Thyroid gland (tissue), 4 donors: ENCODE results near the gene ZNF423. TPM values are rescaled to one million over a fixed set of nuclear protein-coding genes. Genes with fewer than 3 reads are reported as not detected.

Experiments used
- DNase-seq, 2 donors: peaks; one replicate each; pipeline ENCODE4 v3.0.0-alpha.2; 2019
- H3K27ac ChIP-seq, 3 donors: fragments of 200-600 bp; sonication (generic); 1 replicate in 2 of 3; 2 replicates in 1 of 3; pipeline ENCODE4 v1.5.1; 2016 to 2019; ENCODE audit warnings: mild to moderate bottlenecking in 1 of 3, moderate library complexity in 1 of 3
- H3K27me3 ChIP-seq: fragments of 200-600 bp; sonication (generic); one replicate; pipeline ENCODE4 v1.5.1; 2019
- H3K36me3 ChIP-seq, 2 donors: fragments of 200-600 bp; sonication (generic); one replicate each; pipeline ENCODE4 v1.5.1; 2016 to 2019
- H3K4me1 ChIP-seq, 2 donors: fragments of 200-600 bp; sonication (generic); one replicate each; pipeline ENCODE4 v1.5.1; 2017 to 2019
- H3K4me3 ChIP-seq, 3 donors: fragments of 200-600 bp; sonication (generic); replicated peaks in 1 of 3; 1 replicate in 2 of 3; 2 replicates in 1 of 3; pipeline ENCODE4 v1.5.1; 2016; ENCODE audit warnings: mild to moderate bottlenecking in 1 of 3
- H3K9me3 ChIP-seq: fragments of 200-600 bp; sonication (generic); one replicate; pipeline ENCODE4 v1.5.1; 2017
- POLR2A ChIP-seq, 2 donors: fragments of 450-650 bp; IDR thresholded peaks; one replicate each; pipeline ENCODE4 v1.6.1; 2017; ENCODE audit warnings: antibody characterized with exemption in 2 of 2, mild to moderate bottlenecking in 2 of 2, moderate library complexity in 1 of 2
- WGBS, 2 donors: methylation state at CpG; one replicate each; pipeline ENCODE4 v1.1.5; 2017; 5-methylcytosine and 5-hydroxymethylcytosine counted together
- intact Hi-C: fragments of 100-400 bp; cut with DNase I; formaldehyde crosslinking; loops from one replicate; pipeline ENCODE4 v1.15.1; 2023
- total RNA-seq, 4 donors: library from RNA; depleted of rRNA; stranded (reverse); fragments of >200 nt; gene quantifications; one replicate each; pipeline ENCODE4 v1.2.3, GENCODE V29; 2016
- TF ChIP-seq, protein P1 (sequence below), 6 experiments: fragments of 200-600 bp in 3 of 6; fragments of 450-650 bp in 3 of 6; sonication (generic) in 3 of 6; IDR thresholded peaks; one replicate each; pipeline ENCODE4 v1.5.1; 2016 to 2019; ENCODE audit warnings: antibody characterized with exemption in 6 of 6, mild to moderate bottlenecking in 2 of 6, inconsistent platforms in 1 of 6, moderate library complexity in 1 of 6

The ZNF423 gene
- total RNA-seq, 4 donors from 2014 or later, result 7.4 to 10.0 (median 8.5) TPM

DNA sequence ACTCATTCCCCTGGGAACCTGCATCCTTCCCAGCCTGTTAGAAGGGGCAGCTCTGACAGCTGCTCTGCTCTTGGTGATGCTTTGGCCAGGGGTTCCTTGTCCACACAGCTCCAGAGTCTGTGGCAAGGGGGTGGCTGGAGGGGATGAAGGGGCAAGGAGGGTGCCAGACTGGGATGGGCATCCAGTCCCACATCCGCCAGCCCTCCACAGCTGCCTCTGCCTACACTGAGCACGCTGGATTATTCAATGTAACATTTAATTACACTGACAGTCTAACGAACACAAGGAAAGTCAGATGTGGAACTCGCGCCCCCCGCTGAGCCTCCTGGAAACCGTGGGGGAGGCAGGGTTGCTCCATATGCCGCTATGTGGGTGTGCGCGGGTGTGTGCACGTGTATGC is 381.2 kb downstream of the ZNF423 start:
- intact Hi-C loops, result no loop called here
- DNase-seq, result no peak
- WGBS, 2 donors, result 77 to 81% methylated on average over 6 to 8 of the region's 11 CpGs
- TF ChIP-seq POLR2A (IDR thresholded peaks at IDR 0.05), result no peak
- TF ChIP-seq, protein P1, sequence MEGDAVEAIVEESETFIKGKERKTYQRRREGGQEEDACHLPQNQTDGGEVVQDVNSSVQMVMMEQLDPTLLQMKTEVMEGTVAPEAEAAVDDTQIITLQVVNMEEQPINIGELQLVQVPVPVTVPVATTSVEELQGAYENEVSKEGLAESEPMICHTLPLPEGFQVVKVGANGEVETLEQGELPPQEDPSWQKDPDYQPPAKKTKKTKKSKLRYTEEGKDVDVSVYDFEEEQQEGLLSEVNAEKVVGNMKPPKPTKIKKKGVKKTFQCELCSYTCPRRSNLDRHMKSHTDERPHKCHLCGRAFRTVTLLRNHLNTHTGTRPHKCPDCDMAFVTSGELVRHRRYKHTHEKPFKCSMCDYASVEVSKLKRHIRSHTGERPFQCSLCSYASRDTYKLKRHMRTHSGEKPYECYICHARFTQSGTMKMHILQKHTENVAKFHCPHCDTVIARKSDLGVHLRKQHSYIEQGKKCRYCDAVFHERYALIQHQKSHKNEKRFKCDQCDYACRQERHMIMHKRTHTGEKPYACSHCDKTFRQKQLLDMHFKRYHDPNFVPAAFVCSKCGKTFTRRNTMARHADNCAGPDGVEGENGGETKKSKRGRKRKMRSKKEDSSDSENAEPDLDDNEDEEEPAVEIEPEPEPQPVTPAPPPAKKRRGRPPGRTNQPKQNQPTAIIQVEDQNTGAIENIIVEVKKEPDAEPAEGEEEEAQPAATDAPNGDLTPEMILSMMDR (IDR thresholded peaks at IDR 0.05), result no peak
- H3K9me3 ChIP-seq, result no peaks in the 10 kb centered on the region
- H3K27me3 ChIP-seq, result no peaks in the 10 kb centered on the region
- H3K4me1 ChIP-seq, result no peaks in the 10 kb centered on the region
- no peaks in the 10 kb centered on the region for H3K36me3 ChIP-seq
- no peak overlapping the region for H3K27ac ChIP-seq
- H3K4me3 ChIP-seq, result no peak overlapping the region

DNA sequence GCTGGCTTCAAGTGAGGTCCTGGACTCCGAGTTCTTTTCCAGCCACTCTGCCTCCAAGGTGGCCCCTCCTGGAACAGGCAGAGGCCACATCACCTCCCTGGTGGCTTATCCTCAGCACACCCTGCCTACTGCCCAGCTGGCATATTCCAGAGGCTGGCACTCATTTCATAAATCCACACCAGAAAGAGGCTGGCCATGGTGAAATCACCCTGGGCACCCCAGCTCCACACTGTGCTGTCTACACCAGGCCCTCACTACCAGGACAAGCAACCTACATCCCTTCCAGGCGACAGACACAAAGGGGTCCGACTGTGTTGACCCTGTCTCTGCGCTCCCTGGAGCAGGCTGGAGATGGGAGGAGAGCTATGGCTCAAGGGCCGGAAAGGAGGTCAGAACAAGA is 382.1 kb downstream of the ZNF423 start:
- TF ChIP-seq, protein P1 (IDR thresholded peaks at IDR 0.05), result no peak
- Histone ChIP-seq H3K36me3 (no peaks in the 10 kb centered on the region), H3K27ac (no peak overlapping the region), H3K4me3 (no peak overlapping the region), H3K9me3 (no peaks in the 10 kb centered on the region), H3K4me1 (no peaks in the 10 kb centered on the region), H3K27me3 (no peaks in the 10 kb centered on the region)
- 86 to 95% methylated on average over 4 to 5 of the region's 5 CpGs for WGBS, 2 donors
- no peak for DNase-seq
- intact Hi-C loops, result no loop called here

DNA sequence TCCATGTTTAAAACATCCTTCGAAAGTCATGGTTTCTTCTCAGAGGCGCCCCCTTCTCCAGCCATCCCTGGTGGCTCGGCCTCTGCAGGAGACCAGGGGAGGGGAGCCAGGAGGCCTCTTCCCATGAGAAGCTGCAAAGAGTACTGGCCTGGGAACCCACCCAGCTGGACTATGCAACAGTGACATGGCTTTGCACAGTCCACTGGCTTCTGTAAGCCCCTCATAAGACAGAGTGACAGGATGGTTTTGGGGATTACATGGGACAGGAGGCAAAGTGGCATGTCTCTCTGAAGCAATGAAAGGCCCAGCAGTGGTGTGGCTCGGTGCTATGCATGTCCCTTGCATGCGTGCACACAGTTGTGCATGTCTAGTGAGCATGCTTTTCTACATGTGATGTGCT is 382.8 kb downstream of the ZNF423 start:
- H3K27ac ChIP-seq, result no peak overlapping the region
- DNase-seq, result no peak
- H3K4me1 ChIP-seq, result no peaks in the 10 kb centered on the region
- H3K36me3 ChIP-seq, result no peaks in the 10 kb centered on the region
- intact Hi-C loops, result no loop called here
- TF ChIP-seq POLR2A (IDR thresholded peaks at IDR 0.05), result no peak
- TF ChIP-seq, protein P1 (IDR thresholded peaks at IDR 0.05), result no peak
- no peaks in the 10 kb centered on the region for H3K9me3 ChIP-seq
- whole genome bisulfite sequencing, 2 donors, result 87 to 90% methylated on average over 5 of the region's 5 CpGs
- no peak overlapping the region for H3K4me3 ChIP-seq
- H3K27me3 ChIP-seq, result no peaks in the 10 kb centered on the region

- 81 to 90% methylated on average over 11 of the region's 13 CpGs for WGBS, 2 donors
- Histone ChIP-seq H3K4me1 (no peaks in the 10 kb centered on the region), H3K27me3 (no peaks in the 10 kb centered on the region), H3K27ac (no peak overlapping the region), H3K9me3 (no peaks in the 10 kb centered on the region), H3K4me3 (no peak overlapping the region), H3K36me3 (no peaks in the 10 kb centered on the region)
- no peak for DNase-seq
- intact Hi-C loops, result no loop called here
- TF ChIP-seq, protein P1 (IDR thresholded peaks at IDR 0.05), result no peak
- no peak for TF ChIP-seq POLR2A (IDR thresholded peaks at IDR 0.05)
Measured at GRCh38 chr16:49472598-49472997, 383.3 kb downstream of the ZNF423 start.

DNA sequence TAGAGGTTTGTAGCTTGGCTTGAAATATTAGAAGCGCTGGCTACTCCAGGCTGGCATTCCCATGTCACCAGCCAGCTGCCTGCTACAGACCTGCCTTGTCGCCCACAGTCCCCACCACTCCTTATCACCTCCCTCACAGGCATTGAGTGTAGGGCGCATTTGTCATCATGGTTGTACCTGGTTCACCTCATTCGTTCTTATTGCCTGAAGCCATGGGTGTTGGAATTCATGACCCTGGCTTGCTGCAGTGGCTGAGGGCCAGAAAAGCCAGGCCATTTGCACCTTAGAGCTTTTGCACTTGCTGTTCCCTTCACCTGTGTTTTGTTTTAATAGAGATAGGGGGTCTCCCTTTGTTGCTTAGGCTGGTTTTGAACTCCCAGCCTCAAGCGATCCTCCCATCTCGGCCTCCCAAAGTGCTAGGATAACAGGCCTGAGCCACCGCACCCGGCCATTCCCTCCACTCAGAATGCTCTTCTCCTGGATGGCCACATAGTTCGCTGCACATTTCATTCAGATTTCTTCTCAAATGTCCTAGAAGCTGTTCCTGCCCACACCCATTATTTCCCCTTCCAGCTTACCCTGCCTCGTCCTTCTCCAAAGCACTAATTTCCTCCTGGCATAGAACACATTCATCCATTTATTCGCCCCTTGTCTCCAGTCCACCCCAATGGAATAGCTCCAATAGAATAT is 384.7 kb downstream of the ZNF423 start:
- no peaks in the 10 kb centered on the region for H3K9me3 ChIP-seq
- H3K27me3 ChIP-seq, result no peaks in the 10 kb centered on the region
- H3K4me1 ChIP-seq, result no peaks in the 10 kb centered on the region
- DNase-seq, result no peak
- H3K4me3 ChIP-seq, result no peak overlapping the region
- H3K36me3 ChIP-seq, result no peaks in the 10 kb centered on the region
- H3K27ac ChIP-seq, result no peak overlapping the region
- intact Hi-C loops, result no loop called here
- TF ChIP-seq POLR2A (IDR thresholded peaks at IDR 0.05), result no peak
- TF ChIP-seq, protein P1 (IDR thresholded peaks at IDR 0.05), result no peak
- WGBS, 2 donors, result 89 to 91% methylated on average over 11 of the region's 11 CpGs
